ENCODE results near the gene IFNGR2.

Gene IFNGR2

DNA sequence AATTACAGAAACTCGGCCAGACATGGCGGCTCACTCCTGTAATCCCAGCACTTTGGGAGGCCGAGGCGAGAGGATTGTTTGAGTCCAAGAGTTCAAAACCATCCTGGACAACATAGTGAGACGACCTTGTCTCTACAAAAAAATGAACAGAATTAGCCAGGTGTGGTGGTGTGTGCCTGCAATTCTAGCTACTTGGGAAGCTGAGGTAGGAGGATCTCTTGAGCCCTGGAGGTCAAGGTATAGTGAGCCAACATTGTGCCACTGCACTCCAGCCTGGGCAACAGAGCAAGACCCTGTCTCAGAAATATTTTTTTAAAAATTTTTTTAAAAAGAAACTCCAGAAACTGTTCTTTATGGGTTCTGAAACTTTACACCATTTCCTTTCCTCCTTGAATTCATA is 38.4 kb upstream of the IFNGR2 start:
- Histone ChIP-seq H3K4me3 (ENCODE audit: low read depth, low read length) (no peak overlapping the region), H2AFZ (no peak overlapping the region), H3K79me2 (no peaks in the 10 kb centered on the region), H3K4me1 (peaks cover 4% of the 10 kb centered on the region), H3K36me3 (ENCODE audit: control insufficient read depth, insufficient read depth, low read length) (no peaks in the 10 kb centered on the region), H3K4me2 (ENCODE audit: low read length) (no peak overlapping the region), H3K9ac (no peak overlapping the region), H3K27me3 (ENCODE audit: control insufficient read depth, insufficient read depth, low read length) (no peaks in the 10 kb centered on the region), H3K9me3 (ENCODE audit: control insufficient read depth, low read length) (no peaks in the 10 kb centered on the region), H3K27ac (no peak overlapping the region)
- TF ChIP-seq, protein P1, sequence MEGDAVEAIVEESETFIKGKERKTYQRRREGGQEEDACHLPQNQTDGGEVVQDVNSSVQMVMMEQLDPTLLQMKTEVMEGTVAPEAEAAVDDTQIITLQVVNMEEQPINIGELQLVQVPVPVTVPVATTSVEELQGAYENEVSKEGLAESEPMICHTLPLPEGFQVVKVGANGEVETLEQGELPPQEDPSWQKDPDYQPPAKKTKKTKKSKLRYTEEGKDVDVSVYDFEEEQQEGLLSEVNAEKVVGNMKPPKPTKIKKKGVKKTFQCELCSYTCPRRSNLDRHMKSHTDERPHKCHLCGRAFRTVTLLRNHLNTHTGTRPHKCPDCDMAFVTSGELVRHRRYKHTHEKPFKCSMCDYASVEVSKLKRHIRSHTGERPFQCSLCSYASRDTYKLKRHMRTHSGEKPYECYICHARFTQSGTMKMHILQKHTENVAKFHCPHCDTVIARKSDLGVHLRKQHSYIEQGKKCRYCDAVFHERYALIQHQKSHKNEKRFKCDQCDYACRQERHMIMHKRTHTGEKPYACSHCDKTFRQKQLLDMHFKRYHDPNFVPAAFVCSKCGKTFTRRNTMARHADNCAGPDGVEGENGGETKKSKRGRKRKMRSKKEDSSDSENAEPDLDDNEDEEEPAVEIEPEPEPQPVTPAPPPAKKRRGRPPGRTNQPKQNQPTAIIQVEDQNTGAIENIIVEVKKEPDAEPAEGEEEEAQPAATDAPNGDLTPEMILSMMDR (IDR thresholded peaks at IDR 0.05), result no peak

DNA sequence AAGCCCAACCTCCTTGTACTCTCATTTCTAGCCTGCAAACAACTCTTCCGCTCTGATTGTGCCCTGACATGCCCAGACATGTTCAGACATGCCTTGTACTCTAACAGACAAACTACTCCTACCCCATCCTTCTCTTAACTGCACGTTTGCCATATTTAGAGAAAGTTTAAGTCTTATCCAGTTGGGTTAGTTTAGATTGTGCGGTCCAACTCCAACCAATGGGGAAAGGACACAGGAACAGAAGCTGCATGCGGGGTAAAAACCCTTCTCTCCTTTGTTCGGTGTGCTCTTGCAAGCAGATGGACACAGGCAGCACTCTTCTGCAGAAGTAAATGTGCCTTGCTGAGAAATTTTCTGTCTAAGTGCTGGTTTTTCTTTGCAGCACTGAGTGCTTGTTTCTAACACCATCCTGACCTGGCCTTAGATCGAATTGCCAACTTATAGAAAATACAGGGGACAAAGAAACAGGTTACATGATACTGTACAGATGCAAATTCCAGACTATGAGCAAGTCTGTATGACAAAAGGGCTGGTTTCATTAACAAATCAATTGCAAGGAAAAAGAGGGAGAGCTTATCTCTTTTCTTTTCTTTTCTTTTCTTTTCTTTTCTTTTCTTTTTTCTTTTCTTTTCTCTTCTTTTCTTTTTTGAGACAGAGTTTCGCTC is 35.8 kb upstream of the IFNGR2 start:
- H3K27ac ChIP-seq, result no peak overlapping the region

DNA sequence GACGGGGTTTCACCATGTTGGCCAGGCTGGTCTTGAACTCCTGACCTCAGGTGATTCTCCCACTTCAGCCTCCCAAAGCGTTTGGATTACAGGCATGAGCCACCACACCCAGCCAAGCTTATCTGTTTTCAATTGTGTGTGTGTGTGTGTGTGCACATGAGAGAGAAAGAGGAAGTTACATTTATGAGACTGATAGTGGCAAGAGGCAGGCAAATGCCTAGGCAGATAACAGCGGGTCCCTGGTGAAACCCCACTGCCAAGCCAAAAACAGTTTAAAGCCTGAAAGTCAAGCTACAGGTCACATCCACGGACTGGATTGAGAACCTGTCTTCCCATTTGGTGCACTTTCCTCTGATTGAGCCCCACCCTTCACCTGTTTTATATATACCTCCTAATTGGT is 35.1 kb upstream of the IFNGR2 start:
- H3K9me3 ChIP-seq (ENCODE audit: control insufficient read depth, low read length), result no peaks in the 10 kb centered on the region
- H2AFZ ChIP-seq, result no peak overlapping the region
- no peaks in the 10 kb centered on the region for H3K79me2 ChIP-seq
- no peak overlapping the region for H3K27ac ChIP-seq
- no peaks in the 10 kb centered on the region for H3K36me3 ChIP-seq (ENCODE audit: control insufficient read depth, insufficient read depth, low read length)
- no peaks in the 10 kb centered on the region for H3K27me3 ChIP-seq (ENCODE audit: control insufficient read depth, insufficient read depth, low read length)
- no peak overlapping the region for H3K4me2 ChIP-seq (ENCODE audit: low read length)
- TF ChIP-seq, protein P1 (IDR thresholded peaks at IDR 0.05), result no peak
- H3K9ac ChIP-seq, result no peak overlapping the region
- no peaks in the 10 kb centered on the region for H3K4me1 ChIP-seq
- H3K4me3 ChIP-seq (ENCODE audit: low read depth, low read length), result no peak overlapping the region

More for the DNA sequence above, 35.8 kb upstream of the IFNGR2 start:
- Histone ChIP-seq H3K9me3 (ENCODE audit: control insufficient read depth, low read length) (no peaks in the 10 kb centered on the region), H3K9ac (no peak overlapping the region), H3K27me3 (ENCODE audit: control insufficient read depth, insufficient read depth, low read length) (no peaks in the 10 kb centered on the region), H3K4me1 (no peaks in the 10 kb centered on the region), H3K36me3 (ENCODE audit: control insufficient read depth, insufficient read depth, low read length) (no peaks in the 10 kb centered on the region), H3K79me2 (no peaks in the 10 kb centered on the region), H3K4me3 (ENCODE audit: low read depth, low read length) (no peak overlapping the region), H2AFZ (no peak overlapping the region), H3K4me2 (ENCODE audit: low read length) (no peak overlapping the region)
- TF ChIP-seq, protein P1 (IDR thresholded peaks at IDR 0.05), result no peak

DNA sequence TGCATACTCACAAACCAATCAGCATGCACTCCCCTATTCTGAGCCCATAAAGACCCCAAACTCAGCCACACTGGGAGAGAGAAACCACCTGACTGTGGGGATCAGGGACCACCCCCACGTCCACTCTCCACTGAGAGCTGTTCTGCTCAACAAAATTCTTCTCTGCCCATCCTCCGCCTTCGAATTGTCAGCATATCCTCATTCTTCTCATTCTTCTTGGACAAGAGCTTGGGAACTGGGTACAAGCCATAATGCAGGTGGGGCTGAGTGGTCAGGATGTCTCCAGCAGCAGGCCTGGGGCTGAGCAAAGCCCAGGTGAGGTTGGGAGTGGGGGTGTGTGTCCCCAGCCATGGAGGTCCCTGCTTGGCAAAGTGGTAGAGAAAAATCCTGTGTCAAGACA is 34.6 kb upstream of the IFNGR2 start:
- Histone ChIP-seq H2AFZ (no peak overlapping the region), H3K27me3 (ENCODE audit: control insufficient read depth, insufficient read depth, low read length) (no peaks in the 10 kb centered on the region), H3K79me2 (no peaks in the 10 kb centered on the region), H3K9me3 (ENCODE audit: control insufficient read depth, low read length) (no peaks in the 10 kb centered on the region), H3K4me3 (ENCODE audit: low read depth, low read length) (no peak overlapping the region), H3K4me2 (ENCODE audit: low read length) (no peak overlapping the region), H3K36me3 (ENCODE audit: control insufficient read depth, insufficient read depth, low read length) (no peaks in the 10 kb centered on the region), H3K4me1 (no peaks in the 10 kb centered on the region), H3K9ac (no peak overlapping the region), H3K27ac (no peak overlapping the region)
- TF ChIP-seq, protein P1 (IDR thresholded peaks at IDR 0.05), result no peak

DNA sequence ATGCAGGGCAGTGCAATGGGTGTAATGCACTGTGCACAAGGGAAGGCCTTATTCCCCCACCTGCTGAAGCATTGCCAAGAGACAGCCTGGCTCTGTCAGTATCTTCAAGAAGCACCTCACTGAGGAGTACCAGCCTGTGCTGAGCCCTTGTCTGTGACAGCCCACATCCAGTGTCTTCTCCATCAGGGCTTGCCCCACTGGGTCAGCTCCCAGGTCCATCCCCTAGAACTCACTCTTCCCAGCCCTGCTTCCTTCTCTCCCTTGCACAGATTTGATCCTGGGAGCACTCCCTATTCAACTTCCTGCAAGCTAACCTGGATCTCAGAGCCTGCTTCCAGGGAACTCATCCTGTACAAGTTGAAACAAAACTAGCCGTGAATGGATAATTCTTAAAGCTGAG is 33.6 kb upstream of the IFNGR2 start:
- H3K4me2 ChIP-seq (ENCODE audit: low read length), result no peak overlapping the region
- H3K79me2 ChIP-seq, result no peaks in the 10 kb centered on the region
- TF ChIP-seq, protein P1 (IDR thresholded peaks at IDR 0.05), result no peak
- H2AFZ ChIP-seq, result no peak overlapping the region
- H3K4me1 ChIP-seq, result no peaks in the 10 kb centered on the region
- no peaks in the 10 kb centered on the region for H3K36me3 ChIP-seq (ENCODE audit: control insufficient read depth, insufficient read depth, low read length)
- H3K27ac ChIP-seq, result no peak overlapping the region
- no peaks in the 10 kb centered on the region for H3K9me3 ChIP-seq (ENCODE audit: control insufficient read depth, low read length)
- H3K4me3 ChIP-seq (ENCODE audit: low read depth, low read length), result no peak overlapping the region
- no peak overlapping the region for H3K9ac ChIP-seq
- H3K27me3 ChIP-seq (ENCODE audit: control insufficient read depth, insufficient read depth, low read length), result no peaks in the 10 kb centered on the region
